ENCODE measurements around the gene ACER3. TPM values are rescaled to one million over a fixed set of nuclear protein-coding genes. Genes with fewer than 3 reads are reported as not detected.

Gene ACER3
- total and polyA plus RNA-seq, 2 donors (not counting 1 experiment from before 2014, with no cell fraction given) = 3.3 to 12.9 TPM

- DNase-seq (no peak), ATAC-seq (ENCODE audit: low read depth) (no peak)
- Mint-ChIP-seq H3K27me3 (peaks cover 7% of the 10 kb centered on the region), H3K4me1 (peaks cover 17% of the 10 kb centered on the region), H3K27ac (no peak overlapping the region), H3K9me3 (ENCODE audit: insufficient read depth) (no peaks in the 10 kb centered on the region), H3K4me3 (peak overlapping the region; percentile 50)
- H3K27me3 ChIP-seq (replicated peaks in 1 of 4; ENCODE audit: control extremely low read depth in 1 of 4, control insufficient read depth in 3 of 4, insufficient read depth in 4 of 4, low read length in 3 of 4) = peaks cover 0 to 3% (median 0%) of the 10 kb centered on the region in 4 experiments
- H3K9me3 ChIP-seq (ENCODE audit: control extremely low read depth in 1 of 3, control insufficient read depth in 2 of 3, insufficient read depth in 1 of 3, low read length in 2 of 3) = no peaks in the 10 kb centered on the region
- 90% methylated on average over 5 of the region's 7 CpGs for WGBS (ENCODE audit: insufficient coverage)
- no peak overlapping the region for H3K4me3 ChIP-seq (ENCODE audit: control extremely low read depth in 1 of 5, extremely low read depth in 1 of 5, insufficient read depth in 1 of 5, low read depth in 2 of 5, low read length in 4 of 5)
- no peak overlapping the region for H3K9ac ChIP-seq (ENCODE audit: low read length)
- peaks cover 11 to 23% of the 10 kb centered on the region in 2 donors for H3K4me1 ChIP-seq (ENCODE audit: control insufficient read depth in 2 of 2, insufficient read depth in 2 of 2, low read length in 2 of 2)
- no peaks in the 10 kb centered on the region for H3K79me2 ChIP-seq (ENCODE audit: control insufficient read depth, insufficient read depth, low read length)
- ChIA-PET POLR2A (interaction anchor here (0.7 kb wide), 1 partner anchor 22 kb away, joined by 3 read pairs; no protein-coding TSS in a partner anchor), CTCF (interaction anchor here (0.8 to 1.2 kb wide), 2 partner anchors 20 to 23 kb away, joined by 4 to 5 read pairs; no protein-coding TSS in a partner anchor)
- H4K20me1 ChIP-seq (ENCODE audit: control insufficient read depth, insufficient read depth, low read length, poor library complexity, severe bottlenecking) = no peaks in the 10 kb centered on the region
- TF ChIP-seq CTCF (IDR thresholded peaks at IDR 0.05) = no peak
- no peak for TF ChIP-seq EZH2 (IDR thresholded peaks at IDR 0.05; ENCODE audit: borderline replicate concordance, insufficient read depth, low read depth, low read length, poor library complexity, severe bottlenecking)
- no peak overlapping the region for H2AFZ ChIP-seq (ENCODE audit: insufficient read depth, low read depth, low read length, poor library complexity, severe bottlenecking)
- H3K4me2 ChIP-seq (replicated peaks; ENCODE audit: low read depth, low read length, poor library complexity, severe bottlenecking) = no peak overlapping the region
- no peak overlapping the region for H3K27ac ChIP-seq (ENCODE audit: low read length in 2 of 2)
- intact Hi-C loops (cut with micrococcal nuclease) = loop anchor here (5.0 kb wide), 3 partner anchors 344 to 929 kb away; partner anchors contain the start of gene PAK1
- H3K36me3 ChIP-seq (replicated peaks in 1 of 2; ENCODE audit: control extremely low read depth in 1 of 2, control insufficient read depth in 1 of 2, extremely low read depth in 1 of 2, insufficient read depth in 2 of 2, low read length in 1 of 2) = no peaks in the 10 kb centered on the region
Measured at GRCh38 chr11:77068457-77069335, 208.0 kb downstream of the ACER3 start.
